H1 (cell line): ENCODE data around the gene DOK6. TPM values are rescaled to one million over a fixed set of nuclear protein-coding genes. Genes with fewer than 3 reads are reported as not detected.

Experiments used
- CTCF ChIA-PET: fragments of 300-600 bp; sonication (Branson Sonifier 250); formaldehyde crosslinking; loops from one replicate; lab custom pipeline; 2021; ENCODE audit not compliant: partially characterized antibody; lab: Charles Lee
- POLR2A ChIA-PET: fragments of 300-600 bp; sonication (Branson Sonifier 250); formaldehyde crosslinking; loops from one replicate; lab custom pipeline; 2021; ENCODE audit warnings: inconsistent platforms; ENCODE audit not compliant: partially characterized antibody; lab: Charles Lee
- DNase-seq, 2 experiments: peaks; one replicate each; pipeline versions ENCODE4 v3.0.0 to v3.0.0-alpha.2; 2010 to 2022; ENCODE audit warnings: low spot score in 2 of 2, low read depth in 1 of 2, mixed read lengths in 1 of 2
- FAIRE-seq: peaks from 2 replicates; lab custom pipeline; 2011; peaks lifted over from hg19 to GRCh38; lab: Jason Lieb, UNC
- H2AFZ ChIP-seq: 2 replicates; pipeline ENCODE4 v1.8.1; 2012; ENCODE audit warnings: low read length, inconsistent platforms
- H2AK5ac ChIP-seq: 2 replicates; pipeline ENCODE4 v1.6.1; 2013; ENCODE audit warnings: low read depth, low read length
- H2BK120ac ChIP-seq: replicated peaks from 2 replicates; pipeline ENCODE3; 2013; ENCODE audit warnings: low read depth, low read length, inconsistent platforms
- H2BK12ac ChIP-seq: 2 replicates; pipeline ENCODE4 v1.6.1; 2013; ENCODE audit warnings: low read depth, low read length
- H2BK15ac ChIP-seq: 2 replicates; pipeline ENCODE4 v1.6.1; 2013; ENCODE audit warnings: low read length
- H2BK20ac ChIP-seq: 2 replicates; pipeline ENCODE4 v1.6.1; 2013; ENCODE audit warnings: low read length
- H2BK5ac ChIP-seq: 2 replicates; pipeline ENCODE4 v1.6.1; 2013; ENCODE audit warnings: low read depth, low read length
- H3K14ac ChIP-seq: 2 replicates; pipeline ENCODE4 v1.6.1; 2013; ENCODE audit warnings: inconsistent platforms; ENCODE audit not compliant: insufficient read length
- H3K18ac ChIP-seq: 2 replicates; pipeline ENCODE4 v1.6.1; 2013; ENCODE audit warnings: low read length; ENCODE audit errors: extremely low read depth
- H3K23ac ChIP-seq: 2 replicates; pipeline ENCODE4 v1.6.1; 2013; ENCODE audit warnings: inconsistent platforms; ENCODE audit not compliant: insufficient read length
- H3K23me2 ChIP-seq: 2 replicates; pipeline ENCODE4 v1.6.1; 2013; ENCODE audit warnings: low read depth, low read length
- H3K27ac ChIP-seq: 2 replicates; pipeline ENCODE4 v1.6.1; 2011; ENCODE audit warnings: low read depth, low read length, inconsistent platforms
- H3K27me3 ChIP-seq, 4 experiments: replicated peaks in 1 of 4; 1 replicate in 1 of 4; 2 replicates in 3 of 4; pipeline versions ENCODE4 v1.6.1 to v1.8.1; 2011 to 2013; ENCODE audit warnings: low read length in 3 of 4, mild to moderate bottlenecking in 3 of 4, inconsistent platforms in 2 of 4, mixed read lengths in 2 of 4, moderate library complexity in 1 of 4; ENCODE audit not compliant: control insufficient read depth in 3 of 4, insufficient read depth in 3 of 4; ENCODE audit errors: extremely low read depth in 1 of 4
- H3K36me3 ChIP-seq, 4 experiments: 2 replicates each; pipeline versions ENCODE4 v1.6.1 to v1.8.1; 2011 to 2013; ENCODE audit warnings: mild to moderate bottlenecking in 4 of 4, low read length in 3 of 4, moderate library complexity in 2 of 4, control low read depth in 1 of 4, inconsistent platforms in 1 of 4; ENCODE audit not compliant: insufficient read depth in 4 of 4, control insufficient read depth in 2 of 4
- H3K4ac ChIP-seq: replicated peaks from 2 replicates; pipeline ENCODE3; 2013; ENCODE audit warnings: low read length, low read depth, mixed read lengths, inconsistent platforms; ENCODE audit not compliant: insufficient read length
- H3K4me1 ChIP-seq, 4 experiments: replicated peaks in 1 of 4; 1 replicate in 1 of 4; 2 replicates in 3 of 4; pipeline versions ENCODE4 v1.6.1 to v1.8.1; 2011 to 2013; ENCODE audit warnings: low read length in 3 of 4, inconsistent platforms in 2 of 4, mixed read lengths in 1 of 4; ENCODE audit not compliant: insufficient read depth in 4 of 4, control insufficient read depth in 3 of 4
- H3K4me2 ChIP-seq, 2 experiments: 2 replicates each; pipeline versions ENCODE4 v1.6.1 to v1.8.1; 2011 to 2013; ENCODE audit warnings: low read depth in 2 of 2, low read length in 2 of 2, control low read depth in 1 of 2, inconsistent platforms in 1 of 2, mild to moderate bottlenecking in 1 of 2; ENCODE audit not compliant: insufficient read depth in 1 of 2
- H3K4me3 ChIP-seq, 4 experiments: fragments of 200-600, 300-600 bp in 1 of 4; sonication (generic), shearing (Covaris generic), sonication (Bioruptor Twin) in 1 of 4; 2 replicates each; pipeline versions ENCODE4 v1.5.1 to v1.8.1; 2011 to 2016; ENCODE audit warnings: low read length in 4 of 4, low read depth in 3 of 4, control low read depth in 2 of 4, inconsistent platforms in 2 of 4, mild to moderate bottlenecking in 2 of 4, mixed read lengths in 1 of 4, moderate library complexity in 1 of 4; ENCODE audit not compliant: insufficient read depth in 2 of 4; ENCODE audit errors: extremely low read depth in 1 of 4
- H3K56ac ChIP-seq: replicated peaks from 2 replicates; pipeline ENCODE3; 2013; ENCODE audit warnings: low read depth, mild to moderate bottlenecking, mixed read lengths, low read length, inconsistent platforms; ENCODE audit not compliant: insufficient read length
- H3K79me1 ChIP-seq: 2 replicates; pipeline ENCODE4 v1.6.1; 2013; ENCODE audit warnings: low read depth, low read length, control low read depth
- H3K79me2 ChIP-seq, 2 experiments: 2 replicates each; pipeline versions ENCODE4 v1.6.1 to v1.8.1; 2012 to 2013; ENCODE audit warnings: low read length in 2 of 2, mild to moderate bottlenecking in 2 of 2, inconsistent platforms in 1 of 2; ENCODE audit not compliant: insufficient read depth in 2 of 2, control insufficient read depth in 1 of 2
- H3K9ac ChIP-seq, 4 experiments: replicated peaks in 1 of 4; 1 replicate in 1 of 4; 2 replicates in 3 of 4; pipeline versions ENCODE4 v1.6.1 to v1.8.1; 2011 to 2013; ENCODE audit warnings: low read depth in 3 of 4, low read length in 3 of 4, control low read depth in 2 of 4, mild to moderate bottlenecking in 2 of 4, moderate library complexity in 2 of 4, inconsistent platforms in 1 of 4; ENCODE audit errors: extremely low read depth in 1 of 4
- H3K9me3 ChIP-seq, 2 experiments: 2 replicates each; pipeline versions ENCODE4 v1.6.1 to v1.8.1; 2012 to 2013; ENCODE audit warnings: mild to moderate bottlenecking in 2 of 2, moderate library complexity in 2 of 2, control low read depth in 1 of 2, inconsistent platforms in 1 of 2, low read depth in 1 of 2, low read length in 1 of 2, mixed read lengths in 1 of 2; ENCODE audit not compliant: insufficient read depth in 2 of 2
- H4K20me1 ChIP-seq, 2 experiments: replicated peaks in 1 of 2; 2 replicates each; pipeline versions ENCODE3 to v1.8.1; 2011 to 2013; ENCODE audit warnings: inconsistent platforms in 2 of 2, low read length in 2 of 2, mild to moderate bottlenecking in 1 of 2; ENCODE audit not compliant: insufficient read depth in 2 of 2, control insufficient read depth in 1 of 2
- H4K5ac ChIP-seq: 2 replicates; pipeline ENCODE4 v1.6.1; 2013; ENCODE audit warnings: low read length, low read depth, mixed read lengths, inconsistent platforms; ENCODE audit not compliant: insufficient read length
- H4K8ac ChIP-seq: 2 replicates; pipeline ENCODE4 v1.8.0; 2013; ENCODE audit warnings: mild to moderate bottlenecking, moderate library complexity, low read length, inconsistent platforms; ENCODE audit not compliant: insufficient read depth; ENCODE audit errors: extremely low read depth
- H4K91ac ChIP-seq: replicated peaks from 2 replicates; pipeline ENCODE3; 2013; ENCODE audit warnings: low read length, mixed read lengths, inconsistent platforms; ENCODE audit not compliant: insufficient read length
- MAFK ChIP-seq: IDR thresholded peaks from 2 replicates; pipeline ENCODE4 v1.6.1; 2012; ENCODE audit warnings: low read depth, mild to moderate bottlenecking, improper control_type of control experiment, low read length
- RXRA ChIP-seq: IDR thresholded peaks from 2 replicates; pipeline ENCODE4 v1.6.1; 2011; ENCODE audit warnings: low read depth, mild to moderate bottlenecking, low read length, moderate library complexity; ENCODE audit not compliant: insufficient read depth
- WGBS, 2 experiments: shearing (Covaris generic) in 1 of 2; methylation state at CpG; one replicate each; pipeline versions ENCODE4 v1.1.6 to v1.1.7; 2013 to 2015; ENCODE audit warnings: low lambda C conversion rate in 2 of 2, mixed read lengths in 2 of 2, inconsistent platforms in 1 of 2, low coverage in 1 of 2, missing lambda C conversion rate in 1 of 2; ENCODE audit not compliant: insufficient replicate concordance in 2 of 2, insufficient coverage in 1 of 2, insufficient read length in 1 of 2; ENCODE audit errors: extremely low coverage in 1 of 2, missing lambda C conversion rate in 1 of 2; 5-methylcytosine and 5-hydroxymethylcytosine counted together
- polyA plus RNA-seq, 7 experiments: library from polyadenylated mRNA; depleted of rRNA in 3 of 7; stranded (reverse) in 5 of 7; unstranded in 2 of 7; fragments of >200 nt in 5 of 7; fragments of 200-250 nt in 2 of 7; gene quantifications; 1 replicate in 5 of 7; 2 replicates in 1 of 7; 4 replicates in 1 of 7; pipeline versions ENCODE4 v1.2.1 to v1.2.3, GENCODE V29; 2011 to 2013; ENCODE audit warnings: missing spikeins in 2 of 7, mixed read lengths in 2 of 7
- total RNA-seq: library from RNA; stranded (reverse); fragmentation: NEBNext Ultra II Directional; extraction: Animal tissue kit (Norgen Biotek cat#: 25700); gene quantifications from 2 replicates; pipeline ENCODE4 v1.2.1, GENCODE V29; 2021

Gene DOK6
- total and polyA plus RNA-seq, 2 of the 8 experiments (the other 6 are each of a cell fraction or from before 2014, with no cell fraction given), result 0.33 to 0.50 TPM

DNA sequence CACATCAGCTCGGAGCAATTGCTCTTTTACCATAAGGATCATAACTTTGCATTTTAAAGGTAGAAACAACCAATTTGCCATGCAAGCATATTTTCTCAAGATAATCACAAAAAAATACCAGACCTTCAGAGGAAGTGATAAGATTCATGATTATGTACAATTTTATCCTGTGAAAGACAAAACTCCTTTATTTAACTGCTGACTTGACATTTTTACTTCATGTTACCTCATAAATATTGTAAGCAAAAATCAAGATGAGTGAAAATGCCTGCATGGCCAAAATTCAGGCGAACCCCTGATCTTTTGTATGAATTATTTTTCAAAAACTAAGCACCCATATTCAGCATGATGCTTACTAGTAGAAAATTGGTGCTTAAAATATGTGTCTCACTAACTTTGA lies 300.6 kb downstream of the DOK6 start:
- H3K23ac ChIP-seq, result no peak overlapping the region

More for the DNA sequence above, 300.6 kb downstream of the DOK6 start:
- no peak for FAIRE-seq
- no peak overlapping the region for H3K14ac ChIP-seq
- no peak overlapping the region for H3K9ac ChIP-seq
- H2BK12ac ChIP-seq, result no peak overlapping the region
- no peak overlapping the region for H2BK120ac ChIP-seq
- H2BK20ac ChIP-seq, result no peak overlapping the region
- no peaks in the 10 kb centered on the region for H3K9me3 ChIP-seq
- H3K18ac ChIP-seq, result no peak overlapping the region
- H3K79me1 ChIP-seq, result no peaks in the 10 kb centered on the region
- no peak overlapping the region for H3K56ac ChIP-seq
- TF ChIP-seq RXRA, result no peak
- TF ChIP-seq MAFK, result peak; percentile 95
- peaks cover 0 to 2% (median 0%) of the 10 kb centered on the region in 4 experiments; a peak in 2 of 7 replicates for H3K4me1 ChIP-seq
- no peak for DNase-seq
- WGBS, 2 experiments, result 78% methylated on average over 2 of the region's 2 CpGs; no CpG with 5 or more reads in 1 of the 2 experiments
- H2AFZ ChIP-seq, result no peak overlapping the region
- no peak overlapping the region for H4K8ac ChIP-seq
- no peaks in the 10 kb centered on the region for H3K36me3 ChIP-seq
- H2BK15ac ChIP-seq, result no peak overlapping the region
- no peak overlapping the region for H4K5ac ChIP-seq
- no peak overlapping the region for H3K4me2 ChIP-seq
- H4K20me1 ChIP-seq, result peaks cover 0 to 2% of the 10 kb centered on the region in 2 experiments
- ChIA-PET POLR2A (no interaction called here), CTCF (no interaction called here)
- H3K79me2 ChIP-seq, result no peaks in the 10 kb centered on the region
- no peak overlapping the region for H3K4ac ChIP-seq
- no peaks in the 10 kb centered on the region for H3K23me2 ChIP-seq
- no peak overlapping the region for H3K4me3 ChIP-seq
- no peak overlapping the region for H2BK5ac ChIP-seq
- peaks cover 3 to 17% (median 9%) of the 10 kb centered on the region in 4 experiments for H3K27me3 ChIP-seq
- no peak overlapping the region for H2AK5ac ChIP-seq
- H3K27ac ChIP-seq, result no peak overlapping the region
- H4K91ac ChIP-seq, result no peak overlapping the region
